T-helper 2 cell treated with Interferon-gamma antibody and Interleukin-4, amounts not matched to agents 5 μg/mL and 100 μg/mL, for 36 hours (primary cell): ENCODE results near the gene SHB.

Experiments used
- DNase-seq: peaks from one replicate; pipeline ENCODE4 v3.0.0; 2021; ENCODE audit warnings: low spot score
- H3K27ac Mint-ChIP-seq: one replicate; pipeline ENCODE4 v1.8.0; 2021; ENCODE audit warnings: mild to moderate bottlenecking, mixed read lengths
- H3K27me3 Mint-ChIP-seq: one replicate; pipeline ENCODE4 v1.8.0; 2021; ENCODE audit warnings: low read depth, mixed read lengths
- H3K36me3 Mint-ChIP-seq: one replicate; pipeline ENCODE4 v1.8.0; 2021; ENCODE audit warnings: low read depth, mixed read lengths
- H3K4me1 Mint-ChIP-seq: one replicate; pipeline ENCODE4 v1.8.0; 2021; ENCODE audit warnings: low read depth, mixed read lengths
- H3K4me3 Mint-ChIP-seq: one replicate; pipeline ENCODE4 v1.8.0; 2022; ENCODE audit warnings: mild to moderate bottlenecking, moderate library complexity, mixed read lengths
- H3K9me3 Mint-ChIP-seq: one replicate; pipeline ENCODE4 v1.8.0; 2021; ENCODE audit warnings: mixed read lengths

Gene SHB

GRCh38 chr9:38081356-38082108 is 12.5 kb upstream of the SHB start:
- peaks cover 8% of the 10 kb centered on the region for H3K4me1 Mint-ChIP-seq
- H3K27ac Mint-ChIP-seq: no peak overlapping the region

GRCh38 chr9:38079461-38080031 is 10.5 kb upstream of the SHB start:
- no peaks in the 10 kb centered on the region for H3K36me3 Mint-ChIP-seq
- H3K27ac Mint-ChIP-seq: no peak overlapping the region
- DNase-seq: no peak
- H3K4me1 Mint-ChIP-seq: peaks cover 9% of the 10 kb centered on the region
- H3K27me3 Mint-ChIP-seq: peaks cover 21% of the 10 kb centered on the region
- no peaks in the 10 kb centered on the region for H3K9me3 Mint-ChIP-seq
- H3K4me3 Mint-ChIP-seq: no peak overlapping the region

More at GRCh38 chr9:38081356-38082108, 12.5 kb upstream of the SHB start:
- H3K9me3 Mint-ChIP-seq: no peaks in the 10 kb centered on the region
- H3K27me3 Mint-ChIP-seq: peaks cover 30% of the 10 kb centered on the region
- no peaks in the 10 kb centered on the region for H3K36me3 Mint-ChIP-seq
- no peak overlapping the region for H3K4me3 Mint-ChIP-seq
- DNase-seq: no peak

GRCh38 chr9:38075272-38075671 is 6.2 kb upstream of the SHB start:
- Mint-ChIP-seq H3K27me3 (peaks cover 25% of the 10 kb centered on the region), H3K27ac (no peak overlapping the region), H3K4me1 (peaks cover 16% of the 10 kb centered on the region), H3K9me3 (no peaks in the 10 kb centered on the region), H3K4me3 (no peak overlapping the region), H3K36me3 (no peaks in the 10 kb centered on the region)
- DNase-seq: no peak

GRCh38 chr9:38074441-38074961 is 5.5 kb upstream of the SHB start:
- Mint-ChIP-seq H3K4me3 (no peak overlapping the region), H3K27me3 (peaks cover 23% of the 10 kb centered on the region), H3K27ac (no peak overlapping the region), H3K36me3 (no peaks in the 10 kb centered on the region), H3K9me3 (no peaks in the 10 kb centered on the region), H3K4me1 (peaks cover 19% of the 10 kb centered on the region)
- no peak for DNase-seq

- no peak overlapping the region for H3K4me3 Mint-ChIP-seq
- DNase-seq: no peak
- no peaks in the 10 kb centered on the region for H3K36me3 Mint-ChIP-seq
- peaks cover 16% of the 10 kb centered on the region for H3K27me3 Mint-ChIP-seq
- no peak overlapping the region for H3K27ac Mint-ChIP-seq
- H3K4me1 Mint-ChIP-seq: peaks cover 15% of the 10 kb centered on the region
- no peaks in the 10 kb centered on the region for H3K9me3 Mint-ChIP-seq
Measured at GRCh38 chr9:38073882-38074281, 4.9 kb upstream of the SHB start.

- Mint-ChIP-seq H3K27ac (no peak overlapping the region), H3K9me3 (no peaks in the 10 kb centered on the region), H3K4me1 (peaks cover 20% of the 10 kb centered on the region), H3K27me3 (peaks cover 21% of the 10 kb centered on the region), H3K4me3 (no peak overlapping the region), H3K36me3 (no peaks in the 10 kb centered on the region)
- no peak for DNase-seq
Measured at GRCh38 chr9:38071470-38072134, 2.6 kb upstream of the SHB start.

- H3K4me3 Mint-ChIP-seq: peak overlapping the region; percentile 41
- no peak overlapping the region for H3K27ac Mint-ChIP-seq
- no peaks in the 10 kb centered on the region for H3K9me3 Mint-ChIP-seq
- no peak for DNase-seq
- no peaks in the 10 kb centered on the region for H3K36me3 Mint-ChIP-seq
- H3K4me1 Mint-ChIP-seq: peaks cover 18% of the 10 kb centered on the region
- peaks cover 34% of the 10 kb centered on the region for H3K27me3 Mint-ChIP-seq
Measured at GRCh38 chr9:38067859-38068681, 957 bp downstream of the SHB start.

- H3K36me3 Mint-ChIP-seq: no peaks in the 10 kb centered on the region
- H3K4me3 Mint-ChIP-seq: peak overlapping the region; percentile 82
- no peaks in the 10 kb centered on the region for H3K9me3 Mint-ChIP-seq
- H3K4me1 Mint-ChIP-seq: peaks cover 18% of the 10 kb centered on the region
- H3K27ac Mint-ChIP-seq: no peak overlapping the region
- peaks cover 30% of the 10 kb centered on the region for H3K27me3 Mint-ChIP-seq
- DNase-seq: no peak
Measured at GRCh38 chr9:38066914-38067858, 1.8 kb downstream of the SHB start.

- Mint-ChIP-seq H3K4me1 (peaks cover 18% of the 10 kb centered on the region), H3K9me3 (no peaks in the 10 kb centered on the region), H3K27me3 (peaks cover 29% of the 10 kb centered on the region), H3K4me3 (peak overlapping the region; percentile 82), H3K27ac (no peak overlapping the region), H3K36me3 (no peaks in the 10 kb centered on the region)
- DNase-seq: no peak
Measured at GRCh38 chr9:38066197-38066913, 2.7 kb downstream of the SHB start.

GRCh38 chr9:38065369-38066075 is 3.5 kb downstream of the SHB start:
- H3K27ac Mint-ChIP-seq: no peak overlapping the region
- no peak overlapping the region for H3K4me3 Mint-ChIP-seq
- H3K36me3 Mint-ChIP-seq: no peaks in the 10 kb centered on the region
- peaks cover 28% of the 10 kb centered on the region for H3K27me3 Mint-ChIP-seq
- no peaks in the 10 kb centered on the region for H3K9me3 Mint-ChIP-seq
- DNase-seq: no peak
- peaks cover 11% of the 10 kb centered on the region for H3K4me1 Mint-ChIP-seq

GRCh38 chr9:38064842-38065368 is 4.1 kb downstream of the SHB start:
- H3K4me1 Mint-ChIP-seq: peaks cover 11% of the 10 kb centered on the region
- no peak overlapping the region for H3K4me3 Mint-ChIP-seq
- H3K36me3 Mint-ChIP-seq: no peaks in the 10 kb centered on the region
- no peak for DNase-seq
- no peak overlapping the region for H3K27ac Mint-ChIP-seq
- H3K9me3 Mint-ChIP-seq: no peaks in the 10 kb centered on the region
- H3K27me3 Mint-ChIP-seq: peaks cover 28% of the 10 kb centered on the region

GRCh38 chr9:38063363-38063707 is 5.7 kb downstream of the SHB start:
- H3K4me3 Mint-ChIP-seq: no peak overlapping the region
- H3K27ac Mint-ChIP-seq: no peak overlapping the region
- H3K36me3 Mint-ChIP-seq: no peaks in the 10 kb centered on the region
- peaks cover 8% of the 10 kb centered on the region for H3K4me1 Mint-ChIP-seq
- peaks cover 26% of the 10 kb centered on the region for H3K27me3 Mint-ChIP-seq
- DNase-seq: no peak
- H3K9me3 Mint-ChIP-seq: no peaks in the 10 kb centered on the region
